Spinal cord (tissue), 10 donors: ENCODE results near the gene EEF2K. TPM values are rescaled to one million over a fixed set of nuclear protein-coding genes. Genes with fewer than 3 reads are reported as not detected.

Experiments
- DNase-seq, 6 donors: peaks; one replicate each; pipeline versions ENCODE4 v3.0.0 to v3.0.0-alpha.2; 2013 to 2015; ENCODE audit warnings: low spot score in 6 of 6, low read depth in 4 of 6
- H3K27ac ChIP-seq: one replicate; pipeline ENCODE4 v1.5.1; 2013; ENCODE audit warnings: low read depth, low read length, control low read depth
- H3K27me3 ChIP-seq: one replicate; pipeline ENCODE4 v1.6.1; 2013; ENCODE audit warnings: low read length; ENCODE audit not compliant: control insufficient read depth, insufficient read depth
- H3K36me3 ChIP-seq: one replicate; pipeline ENCODE4 v1.6.1; 2013; ENCODE audit warnings: low read length; ENCODE audit not compliant: control insufficient read depth, insufficient read depth
- H3K4me1 ChIP-seq: one replicate; pipeline ENCODE4 v1.6.1; 2013; ENCODE audit warnings: low read length; ENCODE audit not compliant: control insufficient read depth, insufficient read depth
- H3K4me3 ChIP-seq: one replicate; pipeline ENCODE4 v1.5.1; 2013; ENCODE audit warnings: low read depth, low read length, control low read depth
- H3K9me3 ChIP-seq: one replicate; pipeline ENCODE4 v1.6.1; 2013; ENCODE audit warnings: low read length; ENCODE audit not compliant: control insufficient read depth, insufficient read depth
- WGBS: methylation state at CpG from one replicate; pipeline ENCODE4 v1.1.5; 2013; ENCODE audit warnings: missing lambda C conversion rate; ENCODE audit not compliant: insufficient coverage; 5-methylcytosine and 5-hydroxymethylcytosine counted together
- polyA plus RNA-seq, 2 donors: library from polyadenylated mRNA; unstranded; fragments of 120-200 nt; gene quantifications; one replicate each; pipeline ENCODE4 v1.2.1, GENCODE V29; 2013; ENCODE audit not compliant: insufficient read length in 2 of 2
- total RNA-seq, 2 donors: library from RNA; depleted of rRNA in 1 of 2; stranded (reverse); fragments of 120-200 nt in 1 of 2; fragments of >200 nt in 1 of 2; gene quantifications; one replicate each; pipeline versions ENCODE4 v1.2.3 to v1.2.4, GENCODE V29; 2013 to 2014
- donor health status: healthy.

EEF2K gene
- total and polyA plus RNA-seq, 4 donors = 15.4 to 30.4 (median 22.1) TPM

DNA sequence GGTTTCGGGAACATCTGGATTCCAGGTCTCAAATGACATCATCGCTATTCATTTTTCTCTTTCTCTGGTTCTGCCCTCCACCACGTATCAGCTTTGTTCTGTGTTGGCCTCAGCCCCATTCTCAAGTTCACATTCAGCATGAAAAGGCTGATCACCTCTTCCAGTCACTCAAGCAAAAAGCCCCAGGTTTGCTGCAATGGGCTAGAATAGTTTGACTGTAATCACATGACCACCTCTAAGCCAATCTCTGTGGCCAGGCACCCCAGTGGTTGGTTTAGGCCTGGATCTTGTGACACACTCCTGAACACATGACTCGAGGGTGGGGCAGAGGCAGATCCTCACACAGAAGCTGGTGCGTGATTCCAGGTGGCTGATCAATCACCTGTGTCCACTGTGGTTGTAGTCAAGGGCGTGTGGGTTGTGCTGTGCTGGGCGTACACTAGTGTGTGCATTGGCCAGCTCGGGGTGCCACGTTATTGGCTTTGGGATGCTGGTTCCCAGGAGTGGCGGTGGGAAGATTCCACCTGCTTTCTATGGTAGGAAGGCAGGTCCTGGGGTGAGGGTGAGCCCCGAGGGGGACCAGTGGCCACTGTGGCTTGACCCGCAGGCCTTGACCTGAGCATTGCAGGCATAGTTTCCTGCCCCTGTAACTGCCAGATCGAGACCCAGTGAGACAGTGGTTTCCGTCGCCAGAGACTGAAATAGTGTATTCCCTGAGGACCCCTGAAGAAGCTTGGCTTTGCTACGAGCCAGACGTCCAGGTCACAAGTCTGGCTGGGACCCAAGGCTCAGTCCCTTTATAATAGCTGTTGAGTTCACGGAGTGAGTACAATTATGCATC is 12.0 kb downstream of the EEF2K start:
- Histone ChIP-seq H3K4me3 (no peak overlapping the region), H3K36me3 (peaks cover 17% of the 10 kb centered on the region), H3K4me1 (peaks cover 7% of the 10 kb centered on the region), H3K27ac (no peak overlapping the region), H3K9me3 (no peaks in the 10 kb centered on the region), H3K27me3 (no peaks in the 10 kb centered on the region)
- WGBS = 83% methylated on average over 17 of the region's 18 CpGs
- no peak for DNase-seq

DNA sequence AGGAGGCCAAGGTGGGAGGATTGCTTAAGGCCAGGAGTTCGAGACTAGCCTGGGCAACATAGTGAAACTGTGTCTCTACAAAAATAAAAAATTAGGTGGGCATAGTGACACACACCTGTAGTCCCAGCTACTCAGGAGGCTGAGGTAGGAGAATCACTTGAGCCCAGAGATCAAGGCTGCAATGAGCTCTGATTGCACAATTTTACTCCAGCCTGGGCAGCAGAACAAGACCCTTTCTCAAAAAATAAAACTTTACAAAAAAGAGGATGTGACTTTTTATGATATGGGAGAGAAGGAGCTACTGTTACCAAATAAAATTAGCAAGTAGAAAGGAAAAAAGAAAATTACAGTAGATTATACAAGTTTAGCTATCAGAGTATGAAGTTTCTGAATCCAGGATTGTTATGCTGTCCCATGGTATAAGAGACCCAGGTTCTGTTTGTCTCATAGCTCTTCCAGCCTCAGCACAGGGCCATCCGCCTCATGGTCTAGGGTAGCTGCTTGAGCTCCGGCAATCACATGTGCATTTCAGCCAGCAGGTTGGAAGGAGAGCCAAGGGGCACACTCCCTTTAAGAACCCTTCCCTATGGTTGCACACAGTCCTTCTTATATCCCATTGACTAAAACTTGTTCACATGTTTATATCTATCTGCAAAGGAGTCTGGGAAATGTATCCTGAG is 13.5 kb downstream of the EEF2K start:
- H3K9me3 ChIP-seq = no peaks in the 10 kb centered on the region
- H3K27ac ChIP-seq = no peak overlapping the region
- no peak for DNase-seq
- no peak overlapping the region for H3K4me3 ChIP-seq
- peaks cover 11% of the 10 kb centered on the region for H3K36me3 ChIP-seq
- peaks cover 7% of the 10 kb centered on the region for H3K4me1 ChIP-seq
- 100% methylated on average over 2 of the region's 3 CpGs for WGBS
- no peaks in the 10 kb centered on the region for H3K27me3 ChIP-seq

DNA sequence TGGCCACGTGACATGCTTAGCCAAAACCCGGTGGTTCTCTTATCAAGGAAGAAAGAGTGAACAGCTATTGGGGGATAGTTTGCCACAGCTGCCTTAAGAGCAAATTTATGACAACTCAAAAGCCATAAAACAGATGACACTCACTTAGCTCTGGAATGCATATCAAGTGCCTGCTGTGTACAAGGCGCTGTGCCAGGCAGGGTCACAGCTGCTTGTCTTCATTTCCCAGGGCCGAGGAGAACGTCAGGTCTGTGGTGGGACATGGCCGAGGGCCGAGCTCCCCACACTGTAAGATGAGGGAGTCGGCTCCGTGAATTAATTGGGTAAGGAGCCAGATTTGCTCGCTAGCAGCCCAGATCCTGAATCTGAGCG is 14.0 kb downstream of the EEF2K start:
- Histone ChIP-seq H3K9me3 (no peaks in the 10 kb centered on the region), H3K4me1 (peaks cover 7% of the 10 kb centered on the region), H3K27ac (no peak overlapping the region), H3K4me3 (no peak overlapping the region), H3K36me3 (peaks cover 11% of the 10 kb centered on the region), H3K27me3 (no peaks in the 10 kb centered on the region)
- DNase-seq = peak in 2 of 6 donors; percentile 43 to 62
- WGBS = 67% methylated on average over 10 of the region's 11 CpGs

- WGBS = 69% methylated on average over 8 of the region's 9 CpGs
- H3K27ac ChIP-seq = no peak overlapping the region
- no peaks in the 10 kb centered on the region for H3K27me3 ChIP-seq
- H3K36me3 ChIP-seq = peaks cover 15% of the 10 kb centered on the region
- DNase-seq = no peak
- H3K9me3 ChIP-seq = no peaks in the 10 kb centered on the region
- H3K4me1 ChIP-seq = peaks cover 7% of the 10 kb centered on the region
- H3K4me3 ChIP-seq = no peak overlapping the region
Observed at GRCh38 chr16:22220714-22221113, 14.6 kb downstream of the EEF2K start.

GRCh38 chr16:22222006-22222405 is 15.9 kb downstream of the EEF2K start:
- DNase-seq = no peak
- Histone ChIP-seq H3K27ac (no peak overlapping the region), H3K4me1 (peaks cover 7% of the 10 kb centered on the region), H3K4me3 (no peak overlapping the region), H3K27me3 (no peaks in the 10 kb centered on the region), H3K9me3 (no peaks in the 10 kb centered on the region), H3K36me3 (peaks cover 17% of the 10 kb centered on the region)
- 100% methylated on average over 1 of the region's 2 CpGs for WGBS

DNA sequence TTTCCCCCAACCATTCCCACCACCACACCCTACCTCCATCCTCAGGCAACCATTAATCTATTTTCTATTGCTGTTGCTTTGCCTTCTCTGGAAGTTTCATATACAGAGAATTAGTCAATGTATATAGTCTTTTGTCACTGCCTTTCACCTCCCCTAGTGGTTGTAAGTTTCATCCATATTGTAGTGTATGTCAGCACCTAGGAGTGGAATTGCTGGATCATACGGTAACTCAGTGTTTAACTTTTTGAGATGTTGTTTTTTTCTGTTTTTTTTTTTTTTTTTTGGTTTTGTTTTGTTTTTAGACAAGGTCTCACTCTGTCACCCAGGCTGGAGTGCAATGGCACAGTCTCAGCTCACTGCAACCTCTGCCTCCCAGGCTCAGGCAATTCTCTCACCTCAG is 16.9 kb downstream of the EEF2K start:
- DNase-seq = no peak
- no CpG with 5 or more reads among the region's 1 CpG for WGBS
- Histone ChIP-seq H3K36me3 (peaks cover 17% of the 10 kb centered on the region), H3K4me1 (peaks cover 7% of the 10 kb centered on the region), H3K4me3 (no peak overlapping the region), H3K27ac (no peak overlapping the region), H3K27me3 (no peaks in the 10 kb centered on the region), H3K9me3 (no peaks in the 10 kb centered on the region)

DNA sequence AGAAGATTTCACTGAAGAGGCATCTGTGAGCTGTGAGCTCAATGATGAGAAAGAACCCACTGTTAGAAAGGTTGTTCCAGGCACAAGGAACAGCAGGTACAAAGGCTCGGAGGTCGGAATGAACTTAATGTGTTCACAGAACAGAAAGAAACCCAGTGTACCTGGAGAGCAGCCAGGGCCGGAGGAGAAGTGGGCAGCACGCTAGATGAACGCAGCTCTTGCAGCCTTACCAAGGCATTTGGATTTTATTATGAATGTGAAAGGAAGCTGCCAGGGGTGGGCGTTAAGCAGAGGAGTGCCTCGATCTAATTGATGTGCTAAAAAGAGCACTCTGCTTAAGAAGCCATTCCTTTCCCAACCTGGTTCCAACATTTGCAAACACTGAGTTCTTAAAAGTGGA is 19.0 kb downstream of the EEF2K start:
- no peak for DNase-seq
- H3K36me3 ChIP-seq = peaks cover 25% of the 10 kb centered on the region
- WGBS = 44% methylated on average over 6 of the region's 7 CpGs
- no peaks in the 10 kb centered on the region for H3K9me3 ChIP-seq
- H3K4me3 ChIP-seq = no peak overlapping the region
- no peak overlapping the region for H3K27ac ChIP-seq
- no peaks in the 10 kb centered on the region for H3K27me3 ChIP-seq
- peaks cover 6% of the 10 kb centered on the region for H3K4me1 ChIP-seq

GRCh38 chr16:22229889-22230288 is 23.8 kb downstream of the EEF2K start:
- Histone ChIP-seq H3K27me3 (no peaks in the 10 kb centered on the region), H3K4me1 (no peaks in the 10 kb centered on the region), H3K36me3 (peaks cover 31% of the 10 kb centered on the region), H3K9me3 (no peaks in the 10 kb centered on the region), H3K4me3 (no peak overlapping the region), H3K27ac (no peak overlapping the region)
- DNase-seq = no peak
- 61% methylated on average over 6 of the region's 7 CpGs for WGBS

- Histone ChIP-seq H3K36me3 (peaks cover 25% of the 10 kb centered on the region), H3K4me3 (no peak overlapping the region), H3K4me1 (no peaks in the 10 kb centered on the region), H3K9me3 (no peaks in the 10 kb centered on the region), H3K27me3 (no peaks in the 10 kb centered on the region), H3K27ac (peak overlapping the region; percentile 6)
- WGBS = 81% methylated on average over 11 of the region's 14 CpGs
- DNase-seq = peak in 1 of 6 donors; percentile 51
Observed at GRCh38 chr16:22232277-22233036, 26.4 kb downstream of the EEF2K start.
